DOHH2 (cell line): Measurements from ENCODE around the gene DNAJC4.

ENCODE experiments used
- H3F3A ChIP-seq: fragments of 200-600 bp; sonication (generic), shearing (Covaris generic); 2 replicates; pipeline ENCODE4 v1.6.0; 2016; ENCODE audit warnings: antibody characterized with exemption, mild to moderate bottlenecking; ENCODE audit not compliant: control insufficient read depth, insufficient read depth
- H3K27ac ChIP-seq: fragments of 200-600 bp; sonication (generic); 2 replicates; pipeline ENCODE4 v1.5.1; 2014; ENCODE audit warnings: low read depth, mild to moderate bottlenecking, low read length, moderate library complexity
- H3K27me3 ChIP-seq: fragments of 200-600 bp; sonication (generic); 2 replicates; pipeline ENCODE4 v1.6.1; 2014; ENCODE audit warnings: mild to moderate bottlenecking, low read length, mixed read lengths; ENCODE audit not compliant: control insufficient read depth
- H3K36me3 ChIP-seq: fragments of 200-600 bp; sonication (generic); 2 replicates; pipeline ENCODE4 v1.6.1; 2014; ENCODE audit warnings: mild to moderate bottlenecking, low read length, moderate library complexity, mixed read lengths; ENCODE audit not compliant: control insufficient read depth
- H3K4me1 ChIP-seq: fragments of 200-600 bp; sonication (generic); 2 replicates; pipeline ENCODE4 v1.6.1; 2014; ENCODE audit warnings: mild to moderate bottlenecking, low read length, mixed read lengths; ENCODE audit not compliant: control insufficient read depth
- H3K4me2 ChIP-seq: fragments of 200-600 bp; sonication (generic); 2 replicates; pipeline ENCODE4 v1.6.0; 2014; ENCODE audit warnings: mild to moderate bottlenecking, low read length, moderate library complexity
- H3K4me3 ChIP-seq: fragments of 200-600 bp; sonication (generic); 2 replicates; pipeline ENCODE4 v1.5.1; 2014; ENCODE audit warnings: mild to moderate bottlenecking, low read length, mixed read lengths
- H3K79me2 ChIP-seq: fragments of 200-600 bp; sonication (generic); 2 replicates; pipeline ENCODE4 v1.6.1; 2014; ENCODE audit warnings: mild to moderate bottlenecking, low read length, mixed read lengths; ENCODE audit not compliant: control insufficient read depth
- H3K9me2 ChIP-seq: fragments of 200-600 bp; sonication (generic); replicated peaks from 2 replicates; pipeline ENCODE4 v1.6.1; 2014; ENCODE audit warnings: mild to moderate bottlenecking, low read length, mixed read lengths; ENCODE audit not compliant: control insufficient read depth
- H3K9me3 ChIP-seq: fragments of 200-600 bp; sonication (generic); 2 replicates; pipeline ENCODE4 v1.6.1; 2014; ENCODE audit warnings: antibody characterized with exemption, low read length, mixed read lengths; ENCODE audit not compliant: control insufficient read depth, insufficient read depth
- H4K20me1 ChIP-seq: fragments of 200-600 bp; sonication (generic); 2 replicates; pipeline ENCODE4 v1.6.0; 2014; ENCODE audit warnings: low read depth, mild to moderate bottlenecking, antibody characterized with exemption, low read length, moderate library complexity; ENCODE audit not compliant: control insufficient read depth, insufficient read depth
- CTCF ChIP-seq: fragments of 200-600 bp; sonication (generic); IDR thresholded peaks from one replicate; pipeline ENCODE4 v1.5.1; 2014; ENCODE audit warnings: antibody characterized with exemption, mild to moderate bottlenecking, low read depth, low read length; ENCODE audit not compliant: poor library complexity, severe bottlenecking
- EZH2phosphoT487 ChIP-seq: fragments of 200-600 bp; sonication (generic); IDR thresholded peaks from 2 replicates; pipeline ENCODE4 v1.6.1; 2017; ENCODE audit warnings: borderline replicate concordance, mild to moderate bottlenecking, antibody characterized with exemption, low read length, moderate library complexity, mixed read lengths

The DNAJC4 gene

GRCh38 chr11:64220798-64221197 is 9.6 kb upstream of the DNAJC4 start:
- H3K36me3 ChIP-seq, result peaks cover 73% of the 10 kb centered on the region
- peaks cover 11% of the 10 kb centered on the region for H3F3A ChIP-seq
- TF ChIP-seq EZH2phosphoT487, result no peak
- no peak for TF ChIP-seq CTCF
- H3K79me2 ChIP-seq, result peaks cover 12% of the 10 kb centered on the region
- H3K4me3 ChIP-seq, result no peak overlapping the region
- no peaks in the 10 kb centered on the region for H3K9me3 ChIP-seq
- H3K27me3 ChIP-seq, result no peaks in the 10 kb centered on the region
- no peaks in the 10 kb centered on the region for H3K9me2 ChIP-seq
- peaks cover 29% of the 10 kb centered on the region for H3K4me1 ChIP-seq
- no peaks in the 10 kb centered on the region for H4K20me1 ChIP-seq
- H3K4me2 ChIP-seq, result no peak overlapping the region
- 0 out of 2 replicates have a peak overlapping the region, but pooled peaks have one; percentile 6 for H3K27ac ChIP-seq

DNA sequence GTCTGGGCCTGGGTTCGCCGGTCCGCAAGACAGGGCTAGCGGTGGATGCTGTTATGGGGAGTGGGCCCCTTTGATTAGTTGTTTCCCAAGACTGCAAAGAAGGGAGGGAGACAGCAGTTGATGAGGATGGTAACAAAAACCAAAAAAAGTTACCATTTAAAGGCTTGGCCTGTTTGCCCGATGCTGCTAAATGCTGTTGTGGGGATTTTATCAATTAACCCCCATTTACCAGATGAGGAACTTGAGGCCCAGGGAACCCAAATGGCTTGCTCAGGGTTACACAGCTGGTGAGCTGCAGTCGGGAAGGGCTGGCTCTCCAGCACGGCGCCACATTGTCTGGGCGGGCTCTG is 7.7 kb upstream of the DNAJC4 start:
- Histone ChIP-seq H3F3A (peaks cover 11% of the 10 kb centered on the region), H3K4me1 (peaks cover 36% of the 10 kb centered on the region), H4K20me1 (no peaks in the 10 kb centered on the region), H3K9me2 (no peaks in the 10 kb centered on the region), H3K79me2 (peaks cover 24% of the 10 kb centered on the region), H3K9me3 (no peaks in the 10 kb centered on the region), H3K36me3 (peaks cover 62% of the 10 kb centered on the region), H3K27ac (no peak overlapping the region), H3K4me3 (no peak overlapping the region), H3K4me2 (no peak overlapping the region), H3K27me3 (no peaks in the 10 kb centered on the region)
- no peak for TF ChIP-seq EZH2phosphoT487
- TF ChIP-seq CTCF, result no peak

DNA sequence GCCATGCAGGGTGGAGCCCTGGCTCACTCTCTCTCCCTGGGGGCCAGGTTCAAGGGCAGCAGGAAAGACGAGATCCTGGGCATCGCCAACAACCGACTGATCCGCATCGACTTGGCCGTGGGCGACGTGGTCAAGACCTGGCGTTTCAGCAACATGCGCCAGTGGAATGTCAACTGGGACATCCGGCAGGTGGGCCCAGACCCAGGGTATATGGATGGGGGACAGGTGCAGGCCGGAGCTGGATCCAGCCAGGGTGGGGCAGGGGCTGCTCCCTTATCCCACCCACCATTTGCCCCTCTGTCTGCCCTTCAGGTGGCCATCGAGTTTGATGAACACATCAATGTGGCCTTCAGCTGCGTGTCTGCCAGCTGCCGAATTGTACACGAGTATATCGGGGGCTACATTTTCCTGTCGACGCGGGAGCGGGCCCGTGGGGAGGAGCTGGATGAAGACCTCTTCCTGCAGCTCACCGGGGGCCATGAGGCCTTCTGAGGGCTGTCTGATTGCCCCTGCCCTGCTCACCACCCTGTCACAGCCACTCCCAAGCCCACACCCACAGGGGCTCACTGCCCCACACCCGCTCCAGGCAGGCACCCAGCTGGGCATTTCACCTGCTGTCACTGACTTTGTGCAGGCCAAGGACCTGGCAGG is 7.2 kb upstream of the DNAJC4 start:
- H3K27ac ChIP-seq, result no peak overlapping the region
- H3K27me3 ChIP-seq, result no peaks in the 10 kb centered on the region
- no peak overlapping the region for H3K4me2 ChIP-seq
- H3K36me3 ChIP-seq, result peaks cover 60% of the 10 kb centered on the region
- no peaks in the 10 kb centered on the region for H3K9me3 ChIP-seq
- H3K4me1 ChIP-seq, result peaks cover 40% of the 10 kb centered on the region
- no peak overlapping the region for H3K4me3 ChIP-seq
- H4K20me1 ChIP-seq, result no peaks in the 10 kb centered on the region
- no peaks in the 10 kb centered on the region for H3K9me2 ChIP-seq
- TF ChIP-seq EZH2phosphoT487 (no peak), CTCF (no peak)
- peaks cover 11% of the 10 kb centered on the region for H3F3A ChIP-seq
- peaks cover 25% of the 10 kb centered on the region for H3K79me2 ChIP-seq
